GM18951 (cell line): ENCODE measurements around the gene SMIM12.

Experiments
- POLR2A ChIP-seq: IDR thresholded peaks from 4 replicates; pipeline ENCODE4 v1.6.1; 2011; ENCODE audit warnings: mild to moderate bottlenecking; ENCODE audit not compliant: insufficient read length, insufficient read depth; ENCODE audit errors: extremely low read depth
- in situ Hi-C: fragments of 300-500 bp; cut with MboI; formaldehyde crosslinking; loops from one replicate; pipeline ENCODE4 v1.12.0; 2022; ENCODE audit warnings: low sequenced_read_pairs, mixed read lengths, inconsistent platforms; ENCODE audit not compliant: unreplicated experiment

The SMIM12 gene

DNA sequence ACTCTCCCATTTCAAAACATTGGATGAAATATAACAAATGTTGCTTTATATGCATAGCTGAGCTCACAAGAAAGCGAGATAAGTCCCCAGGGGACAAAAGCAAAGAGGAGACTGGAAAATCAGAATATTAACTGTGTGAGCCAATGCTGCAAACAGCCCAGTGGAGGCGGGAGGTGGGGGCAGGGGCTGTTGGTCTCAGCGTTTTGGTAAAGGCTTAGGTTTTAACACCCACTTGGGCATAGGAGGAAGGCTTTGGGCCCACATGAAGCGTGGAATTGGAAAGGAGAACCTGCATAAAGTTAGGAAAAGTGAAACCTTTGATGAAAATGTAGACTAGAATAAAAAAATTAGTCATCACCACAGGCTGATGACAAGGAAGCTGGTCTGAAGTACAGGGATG is 30.2 kb upstream of the SMIM12 start:
- TF ChIP-seq POLR2A = no peak
- in situ Hi-C loops = no loop called here

DNA sequence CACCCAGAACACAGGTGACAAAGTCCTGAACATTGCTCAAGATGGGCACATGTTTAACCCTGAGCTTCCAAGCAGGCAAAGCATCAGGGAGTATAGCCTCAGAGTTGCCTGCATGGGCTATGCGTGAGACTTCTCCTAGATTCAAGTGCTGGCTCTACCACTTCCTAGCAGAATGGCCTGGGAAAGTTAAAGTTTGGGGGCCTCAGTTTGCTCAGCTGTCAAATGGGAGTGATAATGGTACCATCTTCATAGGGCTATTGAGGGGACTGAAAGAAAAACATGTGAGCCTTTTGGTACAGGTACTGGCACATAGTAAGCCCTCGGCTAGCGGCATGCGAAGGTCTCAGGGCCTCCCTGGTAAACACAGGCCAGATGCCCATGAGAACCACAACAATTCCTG is 28.0 kb upstream of the SMIM12 start:
- no peak for TF ChIP-seq POLR2A
- in situ Hi-C loops = no loop called here

DNA sequence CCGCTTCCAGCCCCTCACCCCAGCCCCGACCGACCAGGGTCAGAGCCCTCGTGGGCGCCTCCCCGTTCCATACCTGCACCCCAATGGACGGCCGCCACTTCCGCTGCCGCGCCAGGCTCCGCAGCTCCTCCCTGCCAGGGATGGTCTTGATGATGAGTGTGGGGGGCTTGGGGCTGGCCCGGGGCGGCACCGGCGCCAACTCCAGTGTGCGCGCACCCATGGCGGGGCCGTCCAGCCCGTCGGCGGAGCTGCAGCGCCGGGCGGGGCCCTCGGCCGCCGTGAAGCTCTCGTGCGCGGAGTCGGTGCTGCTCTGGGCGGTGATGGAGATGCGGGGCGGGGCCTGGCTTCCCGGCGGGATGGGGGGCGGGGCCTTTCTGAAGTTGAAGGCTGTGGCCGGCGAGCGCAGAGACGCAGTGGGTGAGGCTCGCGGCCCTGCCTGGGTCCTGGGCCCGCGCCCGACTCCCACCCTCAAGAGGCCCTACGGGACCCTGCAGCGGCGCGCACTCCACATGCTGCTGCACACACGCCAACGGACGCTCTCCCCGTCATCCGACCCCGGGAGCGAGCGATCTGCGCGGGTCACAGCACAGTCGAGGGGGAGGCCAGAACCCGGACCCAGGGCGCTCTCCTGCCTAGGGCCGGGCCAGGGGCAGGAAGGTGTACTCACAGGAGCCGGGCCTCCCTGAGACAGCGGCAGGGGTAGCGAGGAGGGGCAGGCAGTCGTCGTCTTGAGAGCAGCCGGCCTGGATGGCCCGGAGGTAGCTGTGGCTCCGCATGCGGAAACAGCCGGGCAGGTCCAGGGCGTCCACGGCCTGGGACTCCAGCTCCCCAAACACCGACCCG is 26.1 kb upstream of the SMIM12 start:
- in situ Hi-C loops = no loop called here
- no peak for TF ChIP-seq POLR2A

DNA sequence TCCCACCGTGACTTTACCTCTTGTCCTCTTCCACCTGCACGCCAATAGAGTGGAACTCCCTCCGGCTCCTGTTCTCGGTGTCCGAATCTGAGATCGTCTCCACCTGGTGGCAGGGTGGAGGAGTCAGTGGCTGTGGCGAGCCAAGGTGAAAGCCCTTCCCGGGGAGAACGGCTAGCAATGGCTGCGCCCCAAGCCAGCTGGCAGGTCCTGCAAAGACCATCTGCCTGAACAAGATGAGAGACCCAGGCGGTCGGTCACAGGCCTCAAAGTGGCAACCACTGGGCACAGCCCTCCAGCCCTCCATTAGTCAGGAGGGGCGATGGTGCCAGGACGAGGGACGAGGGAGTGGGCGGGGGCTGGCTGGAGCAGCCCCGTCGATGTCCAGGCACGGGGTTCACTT is 25.4 kb upstream of the SMIM12 start:
- in situ Hi-C loops = no loop called here
- TF ChIP-seq POLR2A = no peak

DNA sequence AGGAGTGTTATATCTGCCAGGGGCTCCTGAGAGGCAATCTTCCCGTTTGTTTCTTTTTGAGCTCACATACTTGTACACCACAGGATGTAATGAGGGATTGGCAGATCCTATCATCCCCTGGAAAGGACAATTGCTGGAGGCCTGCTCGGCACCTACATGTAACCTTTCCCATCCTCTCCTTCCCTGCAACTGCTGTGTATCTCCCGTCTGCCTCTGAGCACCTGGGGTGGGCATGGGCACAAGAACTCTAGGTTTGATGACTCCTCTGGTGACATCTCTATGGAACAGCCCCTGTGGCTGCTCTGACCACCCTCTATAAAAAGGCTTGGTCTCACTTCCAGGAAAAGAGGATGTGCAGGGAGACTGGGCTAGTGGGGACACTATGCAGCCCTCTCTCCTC is 25.0 kb upstream of the SMIM12 start:
- no peak for TF ChIP-seq POLR2A
- in situ Hi-C loops = no loop called here

DNA sequence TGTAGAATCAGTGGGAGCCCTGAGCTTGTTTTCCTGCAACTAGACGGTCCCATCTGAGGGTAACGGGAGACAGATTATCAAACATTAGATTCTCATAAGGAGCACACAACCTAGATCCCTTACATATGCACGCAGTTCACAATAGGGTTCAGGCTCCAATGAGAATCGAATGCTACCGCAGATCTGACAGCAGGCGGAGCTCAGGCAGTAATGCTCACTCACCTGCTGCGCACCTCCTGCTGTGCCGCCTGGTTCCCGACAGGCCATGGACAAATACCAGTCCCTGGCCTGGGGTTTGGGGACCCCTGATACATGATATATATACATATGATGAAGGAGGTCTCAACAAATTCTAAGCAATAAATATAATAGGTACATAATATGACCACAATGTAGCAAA is 19.7 kb upstream of the SMIM12 start:
- in situ Hi-C loops = no loop called here
- TF ChIP-seq POLR2A = no peak

DNA sequence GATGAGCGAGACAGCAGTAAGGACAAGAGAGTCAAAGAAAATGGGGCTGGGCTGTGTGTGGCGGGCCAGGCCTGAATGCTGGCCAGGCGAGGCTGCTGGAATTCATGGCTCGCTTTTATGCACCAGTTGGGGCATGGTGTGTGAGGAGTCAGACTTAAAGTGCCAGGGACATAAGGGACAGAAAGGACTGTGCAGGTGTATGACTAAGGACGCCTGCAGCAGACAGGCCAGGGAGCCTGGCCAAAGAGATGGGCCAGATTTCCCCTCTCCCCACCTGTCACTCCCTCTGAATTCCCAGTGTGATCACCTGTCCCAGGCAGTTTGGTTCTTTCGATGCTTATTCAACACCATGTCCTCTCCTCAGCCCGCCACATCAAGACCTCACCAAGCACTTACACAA is 16.9 kb upstream of the SMIM12 start:
- TF ChIP-seq POLR2A = no peak
- in situ Hi-C loops = no loop called here

DNA sequence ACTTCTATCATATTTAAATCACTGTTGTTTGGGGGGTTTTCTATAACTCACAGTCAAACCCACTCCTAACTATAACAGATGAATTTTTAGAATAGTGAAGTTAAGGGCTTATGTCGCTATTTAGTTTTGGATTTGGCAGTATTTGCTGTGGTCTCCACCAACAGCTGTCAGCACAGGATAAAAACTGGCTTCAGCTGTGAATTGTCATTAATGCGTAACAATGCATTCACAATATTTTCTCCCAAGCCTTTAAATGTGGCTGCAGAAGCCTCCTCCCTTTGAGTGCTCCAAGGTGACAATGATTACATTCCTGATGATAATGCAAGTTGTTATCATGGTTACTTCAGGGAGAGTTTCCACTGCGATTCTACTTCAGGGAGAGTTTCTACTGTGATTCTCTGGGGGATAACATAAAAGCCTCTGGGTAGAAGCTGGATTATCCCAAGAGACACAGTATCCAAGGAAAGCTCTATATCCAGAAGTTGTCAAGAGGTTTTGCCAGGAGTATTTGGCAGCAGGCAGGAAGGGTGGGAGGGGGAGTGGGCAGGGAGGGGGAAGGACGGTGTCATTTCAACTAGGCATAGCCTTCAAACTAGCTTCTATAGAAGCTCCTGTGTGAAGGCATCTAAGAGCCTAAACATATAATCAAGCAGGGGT is 14.9 kb upstream of the SMIM12 start:
- TF ChIP-seq POLR2A = no peak

DNA sequence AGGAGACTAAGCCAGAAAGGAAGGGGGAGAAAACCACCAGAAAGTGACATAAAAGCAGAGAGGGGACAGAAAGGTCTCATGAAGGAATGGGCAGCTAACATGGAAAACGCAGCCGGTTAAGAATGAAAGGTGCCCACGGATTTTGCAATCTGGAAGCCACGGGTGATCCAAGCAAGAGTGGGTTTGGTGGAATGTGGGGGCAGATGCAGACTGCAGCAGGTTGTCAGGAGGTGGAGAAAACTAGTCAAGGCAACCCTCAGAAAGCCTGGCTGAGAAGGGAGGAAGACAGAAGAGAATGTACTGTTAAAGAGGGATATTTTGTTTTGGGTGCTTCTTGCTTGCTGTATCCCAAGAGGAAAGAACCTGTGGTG is 12.6 kb upstream of the SMIM12 start:
- no peak for TF ChIP-seq POLR2A
- in situ Hi-C loops = no loop called here

More for the DNA sequence above, 14.9 kb upstream of the SMIM12 start:
- in situ Hi-C loops = no loop called here

DNA sequence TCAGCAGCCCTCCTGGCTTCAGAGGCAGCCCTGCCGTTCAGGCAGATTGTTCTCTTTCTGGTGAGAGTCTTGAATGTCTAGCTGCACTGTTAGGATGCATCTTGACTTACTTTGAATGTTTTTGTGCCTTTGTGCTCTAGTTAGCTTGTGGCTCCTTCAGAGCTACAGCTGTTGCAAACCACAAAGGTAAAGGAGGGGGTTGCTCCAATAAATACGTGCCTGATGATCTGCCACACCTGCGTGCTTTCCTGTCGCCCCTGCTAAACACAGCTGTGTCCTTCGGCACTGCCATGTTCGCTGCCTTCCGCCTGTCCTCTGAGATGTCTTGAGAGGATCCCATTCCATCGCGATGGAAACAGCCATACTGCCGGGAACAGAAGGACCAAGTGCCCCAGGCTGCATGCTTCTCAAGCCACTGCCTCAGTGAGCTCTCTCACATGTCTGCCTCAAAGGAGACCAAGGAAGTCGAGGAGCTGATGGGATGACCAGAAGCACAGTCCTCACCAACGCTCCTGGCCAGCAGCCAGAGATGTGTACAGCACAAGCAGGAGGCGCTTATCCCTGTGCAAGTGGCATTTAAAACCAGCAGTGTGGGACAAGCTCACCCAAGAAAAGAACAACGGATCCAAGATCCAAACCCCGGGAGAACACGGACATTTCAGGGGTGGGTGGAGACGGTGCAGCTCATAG is 12.0 kb upstream of the SMIM12 start:
- in situ Hi-C loops = no loop called here
- no peak for TF ChIP-seq POLR2A

DNA sequence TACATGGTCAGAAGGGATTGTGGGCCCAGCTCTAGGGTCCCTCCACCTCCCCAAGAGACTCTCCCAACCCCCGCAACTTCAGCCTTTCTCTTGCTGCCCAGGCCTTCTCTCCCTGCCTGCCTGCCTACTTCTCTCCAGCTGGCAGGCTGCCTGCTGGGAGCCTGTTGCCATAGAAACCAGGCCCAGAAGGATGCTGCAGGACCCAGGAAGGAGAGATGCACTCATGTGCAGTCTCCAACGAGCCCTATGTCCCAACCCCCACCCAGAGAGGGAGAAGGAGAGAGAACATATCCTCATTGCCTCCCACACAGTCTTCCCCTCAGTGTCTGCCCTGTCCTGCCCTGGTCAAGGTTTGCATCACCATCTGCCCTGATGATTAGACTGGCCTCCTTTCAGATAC is 10.8 kb upstream of the SMIM12 start:
- in situ Hi-C loops = no loop called here
- no peak for TF ChIP-seq POLR2A

DNA sequence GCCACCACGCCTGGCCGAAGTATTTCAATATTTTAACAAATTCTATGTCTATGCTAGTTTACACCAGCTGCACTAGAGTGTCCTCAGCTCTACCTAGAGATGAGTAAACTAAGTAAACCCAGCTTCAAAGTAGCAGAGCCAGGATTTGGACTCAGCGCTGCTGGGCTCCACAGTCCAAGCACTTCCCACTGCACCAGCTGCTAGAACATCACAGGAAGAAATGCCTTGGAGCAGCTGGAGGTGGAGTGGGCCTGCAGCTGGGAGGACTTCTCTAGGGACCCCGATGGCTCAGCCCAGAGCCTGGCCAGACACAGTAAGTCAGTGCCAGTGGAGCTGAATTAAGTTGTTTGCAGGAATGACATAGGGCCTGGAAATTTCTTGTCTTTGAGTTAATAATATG is 10.2 kb upstream of the SMIM12 start:
- in situ Hi-C loops = no loop called here
- no peak for TF ChIP-seq POLR2A

DNA sequence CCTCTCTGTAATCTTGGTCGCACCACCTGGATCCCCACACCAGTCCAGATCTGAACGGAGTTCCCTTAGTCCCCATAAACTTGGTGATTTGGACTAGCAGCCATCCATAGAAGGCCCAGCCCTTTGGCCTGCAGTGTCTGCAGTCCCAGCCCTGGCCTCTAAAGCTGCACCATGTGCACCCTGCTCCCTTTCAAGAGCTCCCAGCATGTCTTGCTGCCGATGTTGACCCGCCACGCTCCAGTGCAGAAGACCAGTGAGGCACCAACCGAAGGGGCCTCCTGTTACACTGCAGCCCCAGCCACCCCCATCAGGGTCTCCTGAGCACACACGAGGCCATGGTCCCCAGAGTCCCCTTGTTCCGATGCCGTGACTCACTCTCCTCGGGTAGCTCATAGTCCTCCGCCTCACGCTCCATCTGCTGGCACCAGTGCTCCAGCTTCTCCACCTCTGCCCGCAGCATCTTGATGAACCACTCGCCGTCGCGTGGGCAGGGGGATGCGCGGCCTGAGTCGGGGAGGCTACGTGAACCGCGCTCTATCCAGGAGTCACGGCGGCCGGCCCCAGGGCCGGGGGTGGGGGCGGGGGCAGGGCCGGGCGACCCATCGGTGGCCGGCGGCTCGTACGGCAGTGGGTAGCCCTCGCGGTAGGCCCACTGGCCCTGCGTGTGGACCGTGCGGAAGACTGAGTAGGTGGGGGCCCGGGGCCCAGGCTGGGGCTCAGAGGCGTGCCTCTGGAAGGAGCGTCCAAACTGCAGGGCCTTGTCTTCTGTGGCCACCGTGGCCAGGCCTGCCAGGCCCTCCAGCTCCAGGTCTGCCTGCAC is 8.9 kb upstream of the SMIM12 start:
- in situ Hi-C loops = no loop called here
- TF ChIP-seq POLR2A = no peak
